ENCODE results near the gene STK11.

GRCh38 chr19:1259206-1259875 lies 53.8 kb downstream of the STK11 start:
- no peak for TF ChIP-seq SUZ12 (IDR thresholded peaks at IDR 0.05)
- no peak for TF ChIP-seq L3MBTL2 (conservative IDR thresholded peaks at IDR 0.05)
- TF ChIP-seq FOXK2 (IDR thresholded peaks at IDR 0.05): no peak
- TF ChIP-seq ELF4 (IDR thresholded peaks at IDR 0.05): no peak
- TF ChIP-seq TARDBP (IDR thresholded peaks at IDR 0.05): no peak

Measured in HEK293T (cell line).